ENCODE data around the gene ADGRG3.

- no peak for TF ChIP-seq POLR2AphosphoS5 (IDR thresholded peaks at IDR 0.05; ENCODE audit: control insufficient read depth, insufficient read depth, low read depth, low read length)
- TF ChIP-seq, protein P1, sequence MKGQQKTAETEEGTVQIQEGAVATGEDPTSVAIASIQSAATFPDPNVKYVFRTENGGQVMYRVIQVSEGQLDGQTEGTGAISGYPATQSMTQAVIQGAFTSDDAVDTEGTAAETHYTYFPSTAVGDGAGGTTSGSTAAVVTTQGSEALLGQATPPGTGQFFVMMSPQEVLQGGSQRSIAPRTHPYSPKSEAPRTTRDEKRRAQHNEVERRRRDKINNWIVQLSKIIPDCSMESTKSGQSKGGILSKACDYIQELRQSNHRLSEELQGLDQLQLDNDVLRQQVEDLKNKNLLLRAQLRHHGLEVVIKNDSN (CRISPR knock-in tag; IDR thresholded peaks at IDR 0.05) = no peak
- TF ChIP-seq, protein P2, sequence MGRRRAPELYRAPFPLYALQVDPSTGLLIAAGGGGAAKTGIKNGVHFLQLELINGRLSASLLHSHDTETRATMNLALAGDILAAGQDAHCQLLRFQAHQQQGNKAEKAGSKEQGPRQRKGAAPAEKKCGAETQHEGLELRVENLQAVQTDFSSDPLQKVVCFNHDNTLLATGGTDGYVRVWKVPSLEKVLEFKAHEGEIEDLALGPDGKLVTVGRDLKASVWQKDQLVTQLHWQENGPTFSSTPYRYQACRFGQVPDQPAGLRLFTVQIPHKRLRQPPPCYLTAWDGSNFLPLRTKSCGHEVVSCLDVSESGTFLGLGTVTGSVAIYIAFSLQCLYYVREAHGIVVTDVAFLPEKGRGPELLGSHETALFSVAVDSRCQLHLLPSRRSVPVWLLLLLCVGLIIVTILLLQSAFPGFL (CRISPR knock-in tag; IDR thresholded peaks at IDR 0.05) = no peak
Observed at GRCh38 chr16:57714047-57714446, 45.9 kb downstream of the ADGRG3 start.
